Thoracic aorta (tissue), 2 donors: Measurements from ENCODE around the gene CHSY1. TPM values are rescaled to one million over a fixed set of nuclear protein-coding genes. Genes with fewer than 3 reads are reported as not detected.

Experiments
- ATAC-seq: fragments of 150-250 bp; one replicate; pipeline ENCODE4 v1.8.0; 2017; ENCODE audit warnings: low read depth; ENCODE audit not compliant: insufficient number of reproducible peaks, low FRiP score
- DNase-seq: peaks from one replicate; pipeline ENCODE4 v3.0.0-alpha.2; 2020; ENCODE audit warnings: low spot score
- H3K27ac ChIP-seq, 2 donors: fragments of 200-600 bp; sonication (generic); 1 replicate in 1 of 2; 2 replicates in 1 of 2; pipeline ENCODE4 v1.5.1; 2016; ENCODE audit warnings: mild to moderate bottlenecking in 2 of 2, moderate library complexity in 2 of 2
- H3K27me3 ChIP-seq: fragments of 200-600 bp; sonication (generic); replicated peaks from 2 replicates; pipeline ENCODE4 v1.6.0; 2016; ENCODE audit warnings: mild to moderate bottlenecking; ENCODE audit not compliant: insufficient read depth
- H3K36me3 ChIP-seq: fragments of 200-600 bp; sonication (generic); one replicate; pipeline ENCODE4 v1.5.1; 2016
- H3K4me1 ChIP-seq, 2 donors: fragments of 200-600 bp; sonication (generic); 1 replicate in 1 of 2; 2 replicates in 1 of 2; pipeline versions ENCODE4 v1.5.1 to v1.6.0; 2016; ENCODE audit warnings: low read depth in 2 of 2, mild to moderate bottlenecking in 1 of 2; ENCODE audit not compliant: control insufficient read depth in 1 of 2
- H3K4me3 ChIP-seq: fragments of 200-600 bp; sonication (generic); 2 replicates; pipeline ENCODE4 v1.5.1; 2016; ENCODE audit warnings: mild to moderate bottlenecking
- H3K9me3 ChIP-seq: fragments of 200-600 bp; sonication (generic); 2 replicates; pipeline ENCODE4 v1.5.1; 2016
- CTCF ChIP-seq: fragments of 200-600 bp; sonication (generic); IDR thresholded peaks from one replicate; pipeline ENCODE4 v1.5.1; 2019; ENCODE audit warnings: antibody characterized with exemption
- total RNA-seq, 2 donors: library from RNA; depleted of rRNA; stranded (reverse); fragments of >200 nt; gene quantifications; one replicate each; pipeline versions ENCODE4 v1.1.0 to v1.2.3, GENCODE V29; 2016

The CHSY1 gene
- total RNA-seq, 2 donors from 2014 or later, result 35.7 to 153 TPM

GRCh38 chr15:101183226-101183930, 68.5 kb downstream of the CHSY1 start:
- Histone ChIP-seq H3K27me3 (no peaks in the 10 kb centered on the region), H3K27ac (no peak overlapping the region), H3K4me1 (peaks cover 35 to 83% of the 10 kb centered on the region in 2 donors), H3K9me3 (no peaks in the 10 kb centered on the region), H3K4me3 (no peak overlapping the region), H3K36me3 (peaks cover 2% of the 10 kb centered on the region)
- ATAC-seq (no peak), DNase-seq (no peak)
- TF ChIP-seq CTCF, result no peak

- TF ChIP-seq CTCF, result no peak
- H3K27ac ChIP-seq, result no peak overlapping the region
- H3K9me3 ChIP-seq, result no peaks in the 10 kb centered on the region
- H3K36me3 ChIP-seq, result peaks cover 8% of the 10 kb centered on the region
- DNase-seq (no peak), ATAC-seq (no peak)
- peaks cover 39 to 85% of the 10 kb centered on the region in 2 donors for H3K4me1 ChIP-seq
- no peak overlapping the region for H3K4me3 ChIP-seq
- no peaks in the 10 kb centered on the region for H3K27me3 ChIP-seq
Measured at GRCh38 chr15:101182215-101182614, 69.6 kb downstream of the CHSY1 start.

GRCh38 chr15:101181349-101181748, 70.5 kb downstream of the CHSY1 start:
- H3K9me3 ChIP-seq, result no peaks in the 10 kb centered on the region
- no peak for DNase-seq
- H3K4me3 ChIP-seq, result no peak overlapping the region
- H3K27me3 ChIP-seq, result no peaks in the 10 kb centered on the region
- H3K4me1 ChIP-seq, result peaks cover 42 to 84% of the 10 kb centered on the region in 2 donors
- no peak for TF ChIP-seq CTCF
- H3K27ac ChIP-seq, result no peak overlapping the region
- H3K36me3 ChIP-seq, result peaks cover 9% of the 10 kb centered on the region
- no peak for ATAC-seq

- no peak overlapping the region for H3K4me3 ChIP-seq
Measured at GRCh38 chr15:101180620-101181307, 71.1 kb downstream of the CHSY1 start.

More at GRCh38 chr15:101180620-101181307, 71.1 kb downstream of the CHSY1 start:
- Histone ChIP-seq H3K36me3 (peaks cover 12% of the 10 kb centered on the region), H3K9me3 (no peaks in the 10 kb centered on the region), H3K27me3 (no peaks in the 10 kb centered on the region), H3K27ac (peak overlapping the region; percentile 65 to 77), H3K4me1 (peaks cover 38 to 80% of the 10 kb centered on the region in 2 donors)
- TF ChIP-seq CTCF, result no peak
- DNase-seq (no peak), ATAC-seq (no peak)
